Ovary (tissue), 9 donors: ENCODE results near the gene DIRAS1. TPM values are rescaled to one million over a fixed set of nuclear protein-coding genes. Genes with fewer than 3 reads are reported as not detected.

ENCODE experiments used
- DNase-seq, 5 donors: peaks; one replicate each; pipeline ENCODE4 v3.0.0-alpha.2; 2019 to 2020
- H3K27ac ChIP-seq, 2 donors: fragments of 200-600 bp; one replicate each; pipeline versions ENCODE4 v1.5.1 to v1.8.0; 2019 to 2022
- H3K27me3 ChIP-seq: fragments of 200-600 bp; one replicate; pipeline ENCODE4 v1.8.0; 2022
- H3K36me3 ChIP-seq: fragments of 200-600 bp; sonication (generic); one replicate; pipeline ENCODE4 v1.5.1; 2019
- H3K4me1 ChIP-seq: one replicate; pipeline ENCODE4 v1.8.1; 2013; ENCODE audit warnings: mild to moderate bottlenecking, moderate library complexity; ENCODE audit not compliant: insufficient read depth
- H3K4me3 ChIP-seq: fragments of 200-600 bp; sonication (generic); one replicate; pipeline ENCODE4 v1.5.1; 2017
- H3K9me3 ChIP-seq, 2 donors: fragments of 200-600 bp in 1 of 2; sonication (generic) in 1 of 2; one replicate each; pipeline versions ENCODE4 v1.5.1 to v1.8.1; 2013 to 2019; ENCODE audit warnings: mild to moderate bottlenecking in 1 of 2, moderate library complexity in 1 of 2
- CTCF ChIP-seq, 3 donors: fragments of 450-650 bp in 2 of 3; fragments of 200-600 bp in 1 of 3; IDR thresholded peaks; one replicate each; pipeline versions ENCODE4 v1.5.1 to v1.8.0; 2016 to 2022; ENCODE audit warnings: antibody characterized with exemption in 3 of 3, mild to moderate bottlenecking in 1 of 3
- EP300 ChIP-seq: sonication (generic); formaldehyde crosslinking; IDR thresholded peaks from one replicate; pipeline ENCODE4 v1.6.1; 2017; ENCODE audit warnings: antibody characterized with exemption
- POLR2A ChIP-seq: fragments of 450-650 bp; IDR thresholded peaks from one replicate; pipeline ENCODE4 v1.6.1; 2017; ENCODE audit warnings: antibody characterized with exemption, mild to moderate bottlenecking, moderate library complexity
- WGBS, 3 donors: extraction: QIAGEN DNeasy Blood & Tissue Kit in 1 of 3; methylation state at CpG; one replicate each; pipeline versions ENCODE4 v1.1.5 to v1.1.7; 2013 to 2017; 5-methylcytosine and 5-hydroxymethylcytosine counted together
- intact Hi-C, 4 donors: fragments of 100-400 bp; cut with DNase I; formaldehyde crosslinking; loops; one replicate each; pipeline versions ENCODE4 v1.11.0 to v1.15.1; 2022 to 2023
- polyA plus RNA-seq, 2 donors: library from polyadenylated mRNA; stranded (reverse); fragments of 200-250 nt in 1 of 2; fragments of 350-450 nt in 1 of 2; fragmentation: Illumina TruSeq in 1 of 2; extraction: RNeasy Lipid Tissue Mini Kit (QIAGEN cat#74804) in 1 of 2; gene quantifications; one replicate each; pipeline ENCODE4 v1.2.3, GENCODE V29; 2013 to 2014
- total RNA-seq, 7 donors: library from RNA; depleted of rRNA in 2 of 7; stranded (reverse); fragments of >200 nt in 2 of 7; fragmentation: NEBNext Ultra II Directional in 3 of 7; extraction: Animal tissue kit (Norgen Biotek cat#: 25700) in 3 of 7; gene quantifications; one replicate each; pipeline versions ENCODE4 v1.1.0 to v1.2.4, GENCODE V29; 2016 to 2023
- donor health status: DM: no; HTN: no; CAD: no; lungs with moderate emphysema.
- donor health status: DM: no; HTN: no; CAD: no.
- donor health status: Bipolar disorder and iron deficiency.
- donor health status: DM: yes; HTN: yes; CAD: no.
- donor health status: DM: no; HTN: no; CAD: no.
- donor health status: DM: yes; HTN: yes; CAD: no.

The DIRAS1 gene
- total and polyA plus RNA-seq, 9 donors, result 0.24 to 16.0 (median 5.7) TPM

GRCh38 chr19:2691951-2692350, 29.2 kb downstream of the DIRAS1 start:
- Histone ChIP-seq H3K27ac (no peak overlapping the region), H3K4me1 (peaks cover 17% of the 10 kb centered on the region), H3K36me3 (no peaks in the 10 kb centered on the region), H3K4me3 (no peak overlapping the region), H3K27me3 (no peaks in the 10 kb centered on the region), H3K9me3 (no peaks in the 10 kb centered on the region)
- TF ChIP-seq POLR2A, result no peak
- TF ChIP-seq EP300, result no peak
- no peak for TF ChIP-seq CTCF (IDR thresholded peaks at IDR 0.05)
- intact Hi-C loops, result no loop called here
- DNase-seq, result no peak
- 86% methylated on average over 9 of the region's 9 CpGs for WGBS, 3 donors

GRCh38 chr19:2690856-2691255, 30.3 kb downstream of the DIRAS1 start:
- intact Hi-C loops, result no loop called here
- Histone ChIP-seq H3K9me3 (no peaks in the 10 kb centered on the region), H3K4me3 (no peak overlapping the region), H3K4me1 (peaks cover 17% of the 10 kb centered on the region), H3K27me3 (no peaks in the 10 kb centered on the region), H3K27ac (no peak overlapping the region), H3K36me3 (no peaks in the 10 kb centered on the region)
- DNase-seq, result no peak
- TF ChIP-seq POLR2A (no peak), EP300 (no peak), CTCF (IDR thresholded peaks at IDR 0.05) (no peak)
- 87 to 89% (median 87%) methylated on average over 11 of the region's 11 CpGs for whole genome bisulfite sequencing, 3 donors

GRCh38 chr19:2686360-2686759, 34.8 kb downstream of the DIRAS1 start:
- Histone ChIP-seq H3K4me1 (peaks cover 2% of the 10 kb centered on the region), H3K27me3 (no peaks in the 10 kb centered on the region), H3K27ac (no peak overlapping the region), H3K4me3 (no peak overlapping the region), H3K9me3 (no peaks in the 10 kb centered on the region), H3K36me3 (no peaks in the 10 kb centered on the region)
- intact Hi-C loops, result no loop called here
- no peak for DNase-seq
- TF ChIP-seq CTCF (IDR thresholded peaks at IDR 0.05) (no peak), POLR2A (no peak)
- 68 to 88% (median 77%) methylated on average over 17 of the region's 17 CpGs for WGBS, 3 donors

GRCh38 chr19:2685204-2685704, 35.9 kb downstream of the DIRAS1 start:
- intact Hi-C loops, result no loop called here
- Histone ChIP-seq H3K27me3 (no peaks in the 10 kb centered on the region), H3K9me3 (no peaks in the 10 kb centered on the region), H3K27ac (no peak overlapping the region), H3K4me3 (no peak overlapping the region), H3K36me3 (no peaks in the 10 kb centered on the region), H3K4me1 (peaks cover 2% of the 10 kb centered on the region)
- no peak for DNase-seq
- 91 to 93% (median 92%) methylated on average over 6 of the region's 6 CpGs for WGBS, 3 donors
- TF ChIP-seq EP300 (no peak), POLR2A (no peak), CTCF (IDR thresholded peaks at IDR 0.05) (no peak)
